ENCODE data around the gene FBXO10. TPM values are rescaled to one million over a fixed set of nuclear protein-coding genes. Genes with fewer than 3 reads are reported as not detected.

Gene FBXO10
- total and polyA plus RNA-seq, 10 of the 15 experiments (the other 5 are each of a cell fraction or from before 2014, with no cell fraction given) = 1.6 to 17.2 (median 9.6) TPM

GRCh38 chr9:37554318-37554717 lies 21.9 kb downstream of the FBXO10 start:
- Histone ChIP-seq H3K4me2 (ENCODE audit: control insufficient read depth, insufficient read depth) (no peak overlapping the region), H3K27me3 (replicated peaks in 1 of 2; ENCODE audit: control insufficient read depth in 2 of 2, insufficient read depth in 2 of 2, low read length in 1 of 2) (no peaks in the 10 kb centered on the region), H3K27ac (ENCODE audit: control insufficient read depth, insufficient read depth) (no peak overlapping the region), H3K9ac (ENCODE audit: control insufficient read depth, insufficient read depth, low read length) (no peak overlapping the region), H3K4me1 (ENCODE audit: control insufficient read depth, insufficient read depth, low read length) (no peaks in the 10 kb centered on the region), H2AFZ (ENCODE audit: control insufficient read depth, low read depth, low read length) (no peak overlapping the region), H3K4me3 (no peak overlapping the region), H3K9me3 (replicated peaks; ENCODE audit: control insufficient read depth, insufficient read depth, low read length) (no peaks in the 10 kb centered on the region), H4K20me1 (ENCODE audit: control insufficient read depth, insufficient read depth) (no peaks in the 10 kb centered on the region), H3K79me2 (ENCODE audit: control insufficient read depth, insufficient read depth, low read length) (no peaks in the 10 kb centered on the region), H3K36me3 (ENCODE audit: control insufficient read depth in 2 of 2, insufficient read depth in 2 of 2, low read length in 1 of 2) (no peaks in the 10 kb centered on the region)
- SMC1A ChIA-PET (ENCODE audit: uncharacterized antibody, unreplicated experiment) = no interaction called here
- FAIRE-seq = no peak
- intact Hi-C loops (cut with micrococcal nuclease; ENCODE audit: unreplicated experiment) = loop anchor here (10.0 kb wide), 1 partner anchor 60 kb away; no protein-coding TSS in a partner anchor
- in situ Hi-C loops (cut with MboI) = no loop called here
- CTCF ChIA-PET = no interaction called here
- POLR2A ChIA-PET = no interaction called here
- no peak for TF ChIP-seq ETV6 (conservative IDR thresholded peaks at IDR 0.05 in 1 of 2, IDR thresholded peaks at IDR 0.05 in 1 of 2; ENCODE audit: borderline replicate concordance in 1 of 2, low read depth in 1 of 2)
- TF ChIP-seq SIX5 (IDR thresholded peaks at IDR 0.05; ENCODE audit: low read depth, low read length, severe bottlenecking) = no peak
- no peak for TF ChIP-seq ZNF207 (IDR thresholded peaks at IDR 0.05; ENCODE audit: borderline replicate concordance)
- TF ChIP-seq IKZF1 (conservative IDR thresholded peaks at IDR 0.05) = no peak
- TF ChIP-seq NBN (IDR thresholded peaks at IDR 0.05) = no peak
- no peak for TF ChIP-seq CREB1 (IDR thresholded peaks at IDR 0.05; ENCODE audit: low read depth)
- TF ChIP-seq SP1 (IDR thresholded peaks at IDR 0.05; ENCODE audit: low read depth, low read length) = no peak
- no peak for TF ChIP-seq HCFC1 (IDR thresholded peaks at IDR 0.05; ENCODE audit: low read length)
- no peak for TF ChIP-seq TCF3 (IDR thresholded peaks at IDR 0.05; ENCODE audit: borderline replicate concordance, insufficient read depth, low read depth, low read length)
- no peak for TF ChIP-seq ASH2L (IDR thresholded peaks at IDR 0.05; ENCODE audit: borderline replicate concordance, low read depth)
- RAD21 ChIA-PET (ENCODE audit: unreplicated experiment) = no interaction called here
- WGBS (ENCODE audit: insufficient coverage, insufficient replicate concordance, low lambda C conversion rate, missing lambda C conversion rate) = 100% methylated on average over 3 of the region's 3 CpGs
- no TSS peak for BruUV-seq (replicated peaks)
- no peak for DNase-seq (ENCODE audit: low read depth, low spot score)
- ATAC-seq = no peak

GRCh38 chr9:37551888-37552287 lies 24.3 kb downstream of the FBXO10 start:
- no peaks in the 10 kb centered on the region for H3K79me2 ChIP-seq (ENCODE audit: control insufficient read depth, insufficient read depth, low read length)
- H3K9ac ChIP-seq (ENCODE audit: control insufficient read depth, insufficient read depth, low read length) = no peak overlapping the region
- ATAC-seq (no peak), FAIRE-seq (no peak), DNase-seq (ENCODE audit: low read depth, low spot score) (no peak)
- H3K4me2 ChIP-seq (ENCODE audit: control insufficient read depth, insufficient read depth) = no peak overlapping the region
- SMC1A ChIA-PET (ENCODE audit: uncharacterized antibody, unreplicated experiment) = no interaction called here
- H3K9me3 ChIP-seq (replicated peaks; ENCODE audit: control insufficient read depth, insufficient read depth, low read length) = no peaks in the 10 kb centered on the region
- H3K36me3 ChIP-seq (ENCODE audit: control insufficient read depth in 2 of 2, insufficient read depth in 2 of 2, low read length in 1 of 2) = no peaks in the 10 kb centered on the region
- in situ Hi-C loops (cut with MboI) = no loop called here
- H3K27me3 ChIP-seq (replicated peaks in 1 of 2; ENCODE audit: control insufficient read depth in 2 of 2, insufficient read depth in 2 of 2, low read length in 1 of 2) = no peaks in the 10 kb centered on the region
- H4K20me1 ChIP-seq (ENCODE audit: control insufficient read depth, insufficient read depth) = no peaks in the 10 kb centered on the region
- H3K4me1 ChIP-seq (ENCODE audit: control insufficient read depth, insufficient read depth, low read length) = no peaks in the 10 kb centered on the region
- no TSS peak for BruUV-seq (replicated peaks)
- POLR2A ChIA-PET = no interaction called here
- RAD21 ChIA-PET (ENCODE audit: unreplicated experiment) = no interaction called here
- CTCF ChIA-PET = no interaction called here
- H2AFZ ChIP-seq (ENCODE audit: control insufficient read depth, low read depth, low read length) = no peak overlapping the region
- intact Hi-C loops (cut with micrococcal nuclease; ENCODE audit: unreplicated experiment) = loop anchor here (10.0 kb wide), 1 partner anchor 63 kb away; no protein-coding TSS in a partner anchor
- H3K4me3 ChIP-seq = no peak overlapping the region
- 100% methylated on average over 2 of the region's 2 CpGs for WGBS (ENCODE audit: insufficient coverage, insufficient replicate concordance, low lambda C conversion rate, missing lambda C conversion rate)
- no peak overlapping the region for H3K27ac ChIP-seq (ENCODE audit: control insufficient read depth, insufficient read depth)
- TF ChIP-seq NFXL1 (IDR thresholded peaks at IDR 0.05; ENCODE audit: borderline replicate concordance) = no peak
- no peak for TF ChIP-seq ZSCAN29 (IDR thresholded peaks at IDR 0.05)
- TF ChIP-seq EP300 (IDR thresholded peaks at IDR 0.05; ENCODE audit: borderline replicate concordance in 1 of 2, control insufficient read depth in 1 of 2, low read depth in 2 of 2, low read length in 2 of 2) = no peak
- TF ChIP-seq USF1 (IDR thresholded peaks at IDR 0.05; ENCODE audit: borderline replicate concordance, extremely low read length, insufficient read depth, low read depth, low read length) = no peak
- TF ChIP-seq ZZZ3 (IDR thresholded peaks at IDR 0.05; ENCODE audit: control insufficient read depth, insufficient read length, low read depth) = no peak
- TF ChIP-seq ATF3 (IDR thresholded peaks at IDR 0.05; ENCODE audit: borderline replicate concordance, extremely low read depth, low read depth, low read length) = no peak
- no peak for TF ChIP-seq MTA2 (IDR thresholded peaks at IDR 0.05; ENCODE audit: low read depth)
- TF ChIP-seq NR2C2 (IDR thresholded peaks at IDR 0.05; ENCODE audit: borderline replicate concordance, control insufficient read depth, insufficient read length, low read depth) = no peak
